ENCODE results near the gene PPT2. TPM values are rescaled to one million over a fixed set of nuclear protein-coding genes. Genes with fewer than 3 reads are reported as not detected.

PPT2 gene
- polyA plus RNA-seq, 6 donors from 2014 or later, result 0.96 to 3.0 (median 2.0) TPM; not detected in 1

DNA sequence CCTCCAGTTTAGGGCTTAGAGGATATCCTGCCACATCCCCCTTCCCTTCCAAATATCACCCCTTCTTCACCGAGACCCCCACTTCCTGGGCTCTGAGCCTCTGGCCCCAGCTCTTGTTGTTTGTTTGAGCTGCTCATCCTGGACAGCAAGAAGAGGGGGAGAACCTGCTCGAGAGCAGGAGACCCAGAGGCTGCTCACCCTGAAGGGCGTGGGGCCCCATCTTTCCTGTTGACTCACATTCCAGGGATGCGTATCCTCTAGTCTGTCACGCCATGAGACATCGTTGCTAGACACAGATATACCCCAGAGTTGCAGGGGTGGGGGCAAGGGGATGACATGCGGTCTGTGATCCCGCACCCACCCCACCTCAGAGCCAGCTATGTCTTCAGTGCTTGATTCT is 39.1 kb upstream of the PPT2 start:
- ATAC-seq (ENCODE audit: low read depth in 2 of 2) (no peak), DNase-seq (no peak)
- Mint-ChIP-seq H3K27me3 (no peaks in the 10 kb centered on the region), H3K36me3 (peaks cover 0 to 21% of the 10 kb centered on the region in 2 donors), H3K4me1 (peaks cover 18 to 44% (median 37%) of the 10 kb centered on the region in 3 donors), H3K27ac (peak overlapping the region; percentile 12 to 75 (median 58)), H3K9me3 (no peaks in the 10 kb centered on the region), H3K4me3 (no peak overlapping the region)

DNA sequence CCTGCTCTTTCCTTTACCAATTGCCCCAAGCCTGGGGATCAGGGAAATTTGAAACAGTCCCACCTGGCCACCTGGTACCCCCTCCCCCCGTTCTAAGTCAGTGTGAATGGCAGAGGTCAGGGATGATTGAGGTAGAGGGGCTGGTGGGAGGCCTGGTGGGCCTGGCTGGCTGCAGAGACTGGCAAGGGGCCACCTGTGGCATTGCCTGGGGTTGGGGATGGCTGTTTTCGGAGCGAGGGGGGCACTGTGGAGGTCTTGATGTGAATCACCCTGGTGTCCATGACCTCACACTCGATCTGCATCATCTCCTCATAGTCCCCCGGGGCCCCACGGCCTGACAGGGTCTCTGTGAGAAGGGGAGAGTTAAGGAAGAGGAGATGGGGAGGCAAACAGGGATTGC is 38.3 kb upstream of the PPT2 start:
- H3K4me1 Mint-ChIP-seq, result peaks cover 18 to 40% (median 33%) of the 10 kb centered on the region in 3 donors
- no peak for ATAC-seq (ENCODE audit: low read depth in 2 of 2)
- H3K9me3 Mint-ChIP-seq, result no peaks in the 10 kb centered on the region
- no peaks in the 10 kb centered on the region for H3K27me3 Mint-ChIP-seq
- H3K4me3 Mint-ChIP-seq, result no peak overlapping the region
- H3K27ac Mint-ChIP-seq, result peak overlapping the region in 2 of 6 donors; percentile 25 to 72
- peaks cover 0 to 21% of the 10 kb centered on the region in 2 donors for H3K36me3 Mint-ChIP-seq
- DNase-seq, result no peak

DNA sequence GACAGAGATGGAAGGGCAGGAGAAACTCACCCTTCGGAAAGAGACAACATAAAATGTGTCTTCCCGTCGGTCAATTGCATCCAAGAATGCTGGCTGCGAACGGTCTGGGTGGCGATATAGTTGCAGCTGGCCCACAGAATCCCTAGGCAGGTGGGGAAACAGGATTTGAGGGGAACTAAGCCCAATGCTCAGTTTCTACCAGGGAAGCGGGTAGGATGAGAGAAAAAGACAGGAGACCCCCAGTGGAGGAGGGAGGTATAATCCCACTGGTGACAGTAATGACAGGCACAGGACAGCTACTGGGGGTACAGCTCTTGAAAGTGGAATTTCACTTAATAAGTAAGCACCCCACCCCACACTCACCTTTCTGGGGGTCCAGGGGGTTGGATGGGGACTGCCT is 37.3 kb upstream of the PPT2 start:
- peak in 1 of 2 donors; percentile 40 for ATAC-seq (ENCODE audit: low read depth in 2 of 2)
- peaks cover 14 to 40% (median 27%) of the 10 kb centered on the region in 3 donors for H3K4me1 Mint-ChIP-seq
- H3K9me3 Mint-ChIP-seq, result no peaks in the 10 kb centered on the region

DNA sequence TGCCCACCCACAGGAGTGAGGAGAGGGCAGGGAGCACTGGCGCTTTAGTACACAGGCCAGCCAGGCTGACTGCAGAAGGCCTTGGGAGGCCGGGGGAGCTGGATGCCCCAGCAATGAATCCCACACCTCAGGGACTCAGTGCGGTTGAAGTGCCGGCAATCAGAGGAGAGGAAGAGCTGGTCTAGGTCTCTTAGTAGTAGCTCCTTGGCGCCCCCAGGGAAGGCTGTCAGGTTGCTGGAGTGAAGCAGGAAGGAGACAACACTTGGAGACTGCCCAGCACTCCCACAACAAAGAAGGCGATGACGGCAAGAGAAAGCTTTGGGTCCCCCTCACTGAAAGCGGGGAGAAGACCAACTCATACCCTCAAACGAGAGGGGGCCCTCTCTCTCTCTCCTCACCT is 36.5 kb upstream of the PPT2 start:
- Mint-ChIP-seq H3K27ac (no peak overlapping the region), H3K9me3 (no peaks in the 10 kb centered on the region), H3K36me3 (peaks cover 4 to 38% of the 10 kb centered on the region in 2 donors), H3K4me3 (no peak overlapping the region), H3K4me1 (peaks cover 14 to 39% (median 29%) of the 10 kb centered on the region in 3 donors), H3K27me3 (no peaks in the 10 kb centered on the region)
- ATAC-seq (ENCODE audit: low read depth in 2 of 2) (no peak), DNase-seq (no peak)

More for the DNA sequence above, 37.3 kb upstream of the PPT2 start:
- no peak overlapping the region for H3K4me3 Mint-ChIP-seq
- peak overlapping the region in 1 of 6 donors; percentile 83 for H3K27ac Mint-ChIP-seq
- no peaks in the 10 kb centered on the region for H3K27me3 Mint-ChIP-seq
- peaks cover 4 to 32% of the 10 kb centered on the region in 2 donors for H3K36me3 Mint-ChIP-seq
- no peak for DNase-seq

DNA sequence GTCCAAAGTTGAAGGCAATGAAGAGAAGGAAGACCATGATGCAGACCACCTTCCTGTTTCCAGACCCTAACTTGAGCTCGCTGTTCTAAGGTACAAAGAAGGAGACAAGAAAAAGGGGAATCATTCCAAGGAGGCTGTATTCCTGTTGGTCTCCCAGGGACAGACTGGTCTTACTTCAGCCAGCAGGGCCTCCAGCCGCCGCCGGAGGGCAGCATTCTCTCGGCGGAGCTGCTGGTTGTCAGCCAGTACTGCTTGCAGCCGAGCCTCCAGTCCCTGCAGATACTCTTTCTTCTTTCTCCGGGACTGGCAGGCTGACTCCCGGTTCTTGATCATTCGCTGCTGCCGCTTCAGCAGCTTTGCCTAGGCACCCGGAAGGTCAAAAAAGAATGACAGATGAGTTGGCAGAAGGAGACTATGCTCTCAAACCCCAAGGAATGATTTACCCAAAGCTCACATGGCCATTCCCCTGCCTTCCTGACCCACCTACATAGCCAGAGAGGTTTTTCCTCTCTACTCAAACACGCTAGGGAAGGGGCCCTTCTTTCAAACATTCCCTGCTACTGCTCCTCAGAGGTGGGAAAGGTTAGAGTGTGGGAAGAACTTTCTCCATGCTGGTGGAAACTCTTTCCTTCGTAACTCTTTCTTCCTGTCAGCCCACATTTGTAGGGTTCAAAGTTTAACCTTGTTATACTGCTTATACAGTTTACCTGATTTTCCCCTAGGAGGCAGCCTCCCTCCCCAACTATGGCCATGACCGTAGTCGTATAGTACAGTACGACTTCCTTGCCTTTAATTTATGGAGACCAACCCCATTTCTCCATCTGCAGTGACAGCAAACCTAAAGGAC is 34.9 kb upstream of the PPT2 start:
- ATAC-seq (ENCODE audit: low read depth in 2 of 2) (peak; percentile 83 to 89), DNase-seq (peak; percentile 63)
- H3K36me3 Mint-ChIP-seq, result peaks cover 4 to 40% of the 10 kb centered on the region in 2 donors
- H3K27ac Mint-ChIP-seq, result peak overlapping the region in 2 of 6 donors; percentile 36 to 70
- peaks cover 17 to 28% (median 27%) of the 10 kb centered on the region in 3 donors for H3K4me1 Mint-ChIP-seq
- H3K9me3 Mint-ChIP-seq, result no peaks in the 10 kb centered on the region
- H3K4me3 Mint-ChIP-seq, result no peak overlapping the region
- no peaks in the 10 kb centered on the region for H3K27me3 Mint-ChIP-seq

DNA sequence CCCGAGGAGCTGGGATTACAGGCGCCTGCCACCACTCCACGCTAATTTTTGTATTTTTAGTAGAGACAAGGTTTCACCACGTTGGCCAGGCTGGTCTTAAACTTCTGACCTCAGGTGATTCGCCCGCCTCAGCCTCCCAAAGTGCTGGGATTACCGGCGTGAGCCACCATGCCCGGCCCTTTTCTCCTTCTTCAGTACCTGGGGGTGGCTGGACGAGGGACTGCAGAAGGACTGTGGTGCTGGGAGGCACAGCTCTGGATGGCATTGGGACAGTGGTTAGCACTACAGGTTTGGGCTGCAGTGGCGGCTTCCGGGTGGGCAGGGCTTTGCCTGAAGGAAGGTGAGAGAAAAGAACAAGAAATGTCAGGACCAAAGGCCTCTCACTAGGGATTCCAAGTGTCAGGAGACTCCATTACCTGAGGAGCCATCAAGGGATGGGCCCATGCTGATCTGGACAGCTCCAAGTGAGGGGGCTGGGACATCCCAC is 33.3 kb upstream of the PPT2 start:
- H3K27me3 Mint-ChIP-seq, result no peaks in the 10 kb centered on the region
- H3K36me3 Mint-ChIP-seq, result peaks cover 4 to 38% of the 10 kb centered on the region in 2 donors
- ATAC-seq (ENCODE audit: low read depth in 2 of 2) (no peak), DNase-seq (no peak)
- no peak overlapping the region for H3K27ac Mint-ChIP-seq
- H3K4me1 Mint-ChIP-seq, result peaks cover 22 to 31% (median 25%) of the 10 kb centered on the region in 3 donors
- no peaks in the 10 kb centered on the region for H3K9me3 Mint-ChIP-seq
- H3K4me3 Mint-ChIP-seq, result no peak overlapping the region

DNA sequence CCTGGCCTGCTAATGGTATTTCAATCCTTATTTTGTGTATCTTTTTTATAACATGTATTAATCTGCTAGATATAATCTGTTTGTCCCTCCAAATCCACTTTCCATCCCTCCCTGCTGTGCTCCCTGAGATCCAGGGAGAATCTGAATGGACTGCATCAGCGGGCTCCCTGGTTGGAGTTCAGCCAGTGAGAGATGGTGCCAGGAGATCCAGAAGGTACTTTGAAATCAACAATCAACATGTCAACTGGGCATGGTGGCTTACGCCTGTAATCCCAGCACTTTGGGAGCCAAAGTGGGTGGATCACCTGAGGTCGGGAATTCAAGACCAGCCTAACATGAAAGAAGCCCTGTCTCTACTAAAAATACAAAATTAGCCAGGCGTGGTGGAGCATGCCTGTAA is 30.3 kb upstream of the PPT2 start:
- no peak for DNase-seq
- no peak overlapping the region for H3K27ac Mint-ChIP-seq

DNA sequence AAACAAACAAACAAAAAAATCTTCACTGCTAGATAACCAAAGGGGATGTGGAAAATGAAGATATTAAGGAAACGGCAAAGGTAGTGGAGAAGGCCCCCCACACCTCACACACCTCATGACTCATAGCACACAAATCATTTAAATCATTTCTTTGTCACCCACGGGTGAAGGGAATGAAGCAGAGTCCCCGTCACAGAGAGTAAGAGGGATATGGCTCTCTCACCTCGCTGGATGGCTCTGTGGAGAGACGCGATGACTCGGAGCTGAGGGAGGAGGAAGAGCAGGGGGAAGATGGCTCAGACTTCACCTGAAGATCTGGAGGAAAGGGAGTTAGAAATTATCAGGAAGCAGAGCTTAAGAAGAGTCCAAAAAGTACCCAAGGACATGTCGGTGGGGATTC is 27.1 kb upstream of the PPT2 start:
- H3K27ac Mint-ChIP-seq, result peak overlapping the region; percentile 72 to 99 (median 92)
- peaks cover 0 to 22% of the 10 kb centered on the region in 2 donors for H3K36me3 Mint-ChIP-seq

More for the DNA sequence above, 30.3 kb upstream of the PPT2 start:
- peaks cover 4 to 35% of the 10 kb centered on the region in 2 donors for H3K36me3 Mint-ChIP-seq
- no peak for ATAC-seq (ENCODE audit: low read depth in 2 of 2)
- no peaks in the 10 kb centered on the region for H3K27me3 Mint-ChIP-seq
- peak overlapping the region in 1 of 8 donors; percentile 30 for H3K4me3 Mint-ChIP-seq
- peaks cover 46 to 53% (median 48%) of the 10 kb centered on the region in 3 donors for H3K4me1 Mint-ChIP-seq
- no peaks in the 10 kb centered on the region for H3K9me3 Mint-ChIP-seq

DNA sequence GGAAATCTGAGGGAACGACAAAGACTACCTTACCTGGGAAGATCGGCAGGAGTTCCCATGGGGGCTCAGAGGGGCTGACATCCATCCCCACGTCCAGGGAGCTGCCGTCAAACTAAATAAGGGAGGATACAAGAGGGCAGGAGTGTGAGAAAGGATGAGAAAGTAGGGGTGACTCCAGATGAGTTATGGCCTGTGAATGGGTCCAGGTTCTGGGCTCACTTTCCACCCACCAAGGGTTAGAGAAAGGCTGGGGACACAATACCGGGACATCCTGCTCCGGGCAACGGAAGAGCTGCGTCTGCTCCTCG is 26.6 kb upstream of the PPT2 start:
- no peak for ATAC-seq (ENCODE audit: low read depth in 2 of 2)
- Mint-ChIP-seq H3K4me3 (peak overlapping the region; percentile 99 to 100 (median 99)), H3K4me1 (peaks cover 39 to 61% (median 53%) of the 10 kb centered on the region in 3 donors), H3K36me3 (peaks cover 0 to 18% of the 10 kb centered on the region in 2 donors), H3K27ac (peak overlapping the region; percentile 86 to 99 (median 97)), H3K9me3 (peaks cover 0 to 2% (median 0%) of the 10 kb centered on the region in 7 donors), H3K27me3 (peaks cover 0 to 3% (median 0%) of the 10 kb centered on the region in 3 donors)
- no peak for DNase-seq

More for the DNA sequence above, 27.1 kb upstream of the PPT2 start:
- DNase-seq (no peak), ATAC-seq (ENCODE audit: low read depth in 2 of 2) (no peak)
- peaks cover 42 to 61% (median 57%) of the 10 kb centered on the region in 3 donors for H3K4me1 Mint-ChIP-seq
- H3K27me3 Mint-ChIP-seq, result no peaks in the 10 kb centered on the region
- H3K4me3 Mint-ChIP-seq, result peak overlapping the region; percentile 99 to 100 (median 99)
- H3K9me3 Mint-ChIP-seq, result peaks cover 0 to 2% (median 0%) of the 10 kb centered on the region in 7 donors

DNA sequence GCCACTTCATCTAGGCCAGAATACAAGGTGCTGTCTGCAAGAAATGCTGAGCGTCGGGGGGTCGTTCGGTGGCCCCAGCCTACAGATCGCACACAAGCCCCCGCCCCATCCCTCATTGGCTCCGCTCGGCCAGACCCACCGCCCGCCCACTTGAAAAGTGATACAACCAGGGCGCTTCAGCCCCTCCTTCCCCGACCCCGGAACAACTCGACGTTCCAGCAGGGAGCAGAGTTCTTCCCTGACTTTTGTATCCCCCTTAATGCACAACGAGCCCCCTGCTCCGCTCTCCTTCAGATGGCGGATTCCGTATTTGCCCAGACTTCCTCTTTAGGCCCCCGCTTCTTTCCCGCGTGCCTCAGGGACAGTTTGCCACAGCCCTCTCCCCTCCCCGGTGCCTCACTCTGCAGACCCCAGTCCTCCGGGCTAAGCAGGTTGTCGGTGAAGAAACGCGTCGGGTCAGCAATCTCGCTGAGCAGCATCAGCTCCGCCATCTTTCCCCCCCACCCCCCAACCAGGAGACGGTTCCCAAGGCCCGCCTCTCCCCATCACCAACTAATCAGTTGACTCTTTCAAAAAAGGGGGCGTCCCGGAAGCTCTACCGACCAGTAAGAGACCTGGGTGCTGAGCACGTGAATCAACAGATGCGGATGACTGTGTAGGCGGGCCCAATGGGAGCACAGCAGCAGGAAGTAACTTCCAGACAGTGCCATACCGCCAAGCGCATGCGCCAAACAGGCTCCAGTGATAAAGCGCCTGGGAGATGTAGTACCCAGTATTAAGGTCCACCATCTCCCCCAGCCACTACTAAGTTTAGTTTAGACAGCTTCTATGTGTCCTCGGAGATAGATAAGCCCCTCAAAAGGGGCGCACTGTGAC is 26.0 kb upstream of the PPT2 start, which contains the start of gene ATF6B:
ATF6B (minus strand) TSS at position 530 of the 876 bp plus-strand sequence; CDS start at position 491, 39 bp downstream.
- ATAC-seq (ENCODE audit: low read depth in 2 of 2) (peak; percentile 92 to 94), DNase-seq (peak; percentile 95)
- H3K27ac Mint-ChIP-seq, result peak within 1 kb of the TSS; percentile 86 to 99 (median 98)
- peaks cover 0 to 2% (median 0%) of the 10 kb centered on the region in 7 donors for H3K9me3 Mint-ChIP-seq
- H3K4me1 Mint-ChIP-seq, result peaks cover 39 to 61% (median 53%) of the 10 kb centered on the region in 3 donors
- H3K27me3 Mint-ChIP-seq, result peaks cover 0 to 4% (median 0%) of the 10 kb centered on the region in 3 donors
- H3K4me3 Mint-ChIP-seq, result peak within 1 kb of the TSS; percentile 99 to 100 (median 99)
- peaks cover 0 to 18% of the 10 kb centered on the region in 2 donors for H3K36me3 Mint-ChIP-seq

DNA sequence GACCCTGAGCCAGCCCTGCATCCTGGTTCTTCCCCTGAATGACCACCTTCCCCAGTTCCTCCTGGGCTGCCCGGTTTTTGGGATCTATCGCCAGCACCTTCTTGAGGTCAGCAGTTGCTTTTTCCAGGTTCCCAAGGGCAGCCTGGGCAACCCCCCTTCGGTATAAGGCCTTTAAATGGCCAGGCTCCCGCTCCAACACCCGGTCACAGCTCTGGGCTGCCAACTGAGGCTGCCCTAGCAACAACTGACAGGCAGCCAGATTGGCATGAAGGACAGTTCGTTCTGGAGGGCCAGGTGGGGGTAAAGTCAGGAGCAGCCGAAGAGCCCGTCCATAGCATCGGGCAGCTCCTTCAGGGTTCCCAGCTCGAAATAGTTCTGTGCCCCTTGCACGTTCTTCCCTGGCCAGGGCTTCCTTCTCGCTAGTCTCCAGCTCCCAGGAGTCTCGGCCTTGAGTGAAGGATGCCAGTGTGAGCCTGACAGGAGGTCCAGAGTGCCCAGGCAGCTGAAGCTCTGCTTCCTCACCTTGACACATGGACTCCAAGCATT is 25.1 kb upstream of the PPT2 start:
- H3K9me3 Mint-ChIP-seq, result peaks cover 0 to 2% (median 0%) of the 10 kb centered on the region in 7 donors
- H3K4me1 Mint-ChIP-seq, result peaks cover 39 to 55% (median 53%) of the 10 kb centered on the region in 3 donors
- H3K4me3 Mint-ChIP-seq, result peak overlapping the region in 7 of 8 donors; percentile 99 to 100 (median 99)
- H3K27me3 Mint-ChIP-seq, result peaks cover 3 to 4% (median 4%) of the 10 kb centered on the region in 3 donors
- H3K36me3 Mint-ChIP-seq, result peaks cover 0 to 18% of the 10 kb centered on the region in 2 donors
- no peak for DNase-seq
- H3K27ac Mint-ChIP-seq, result peak overlapping the region in 5 of 6 donors; percentile 33 to 98 (median 96)
- no peak for ATAC-seq (ENCODE audit: low read depth in 2 of 2)

DNA sequence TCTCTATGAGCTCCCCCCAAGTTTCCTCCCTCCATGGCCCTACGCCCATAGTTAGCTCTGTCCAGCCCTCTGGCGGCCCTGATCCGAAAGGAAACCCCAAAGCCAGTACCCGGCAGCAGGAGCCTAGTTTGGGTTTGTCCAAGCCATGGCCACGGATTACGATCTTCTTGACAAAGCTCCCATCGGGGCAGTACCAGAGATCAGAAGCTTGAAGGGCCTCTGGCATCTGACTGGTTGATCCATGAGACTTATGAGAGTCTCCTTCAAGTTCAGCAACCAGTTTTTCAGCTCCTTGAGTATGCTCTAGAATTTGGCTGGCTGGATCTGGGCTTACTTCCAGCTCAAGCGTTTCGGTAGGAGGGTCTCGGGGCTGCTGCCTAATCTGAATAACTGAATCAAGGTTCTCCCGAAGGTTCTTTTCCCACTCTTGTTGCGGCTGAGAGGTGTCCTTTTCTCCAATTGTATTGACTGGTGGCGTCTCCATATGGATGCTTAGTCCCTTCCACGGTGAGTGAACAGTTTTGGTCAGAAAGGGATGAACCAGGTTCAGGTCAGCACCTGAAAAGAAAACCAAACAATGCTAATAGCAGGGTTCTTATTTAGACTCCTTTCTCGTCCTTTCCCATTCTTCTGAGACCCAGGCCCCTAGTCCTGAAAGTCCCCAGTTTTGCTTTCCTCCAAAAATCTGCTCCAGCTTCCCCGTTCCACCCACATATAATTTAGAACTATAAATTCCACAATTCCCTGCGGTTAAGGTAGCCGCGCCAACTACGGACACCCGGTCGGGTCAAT is 24.4 kb upstream of the PPT2 start:
- Mint-ChIP-seq H3K4me1 (peaks cover 33 to 49% (median 47%) of the 10 kb centered on the region in 3 donors), H3K36me3 (peaks cover 0 to 11% of the 10 kb centered on the region in 2 donors), H3K9me3 (peaks cover 0 to 2% (median 0%) of the 10 kb centered on the region in 7 donors), H3K27me3 (peaks cover 4 to 9% (median 6%) of the 10 kb centered on the region in 3 donors), H3K4me3 (peak overlapping the region; percentile 93 to 99 (median 97)), H3K27ac (peak overlapping the region; percentile 93 to 97 (median 96))
- DNase-seq, result no peak
- no peak for ATAC-seq (ENCODE audit: low read depth in 2 of 2)
